MCF 10A (cell line): ENCODE results near the gene APOL1. TPM values are rescaled to one million over a fixed set of nuclear protein-coding genes. Genes with fewer than 3 reads are reported as not detected.

ENCODE experiments used
- BruUV-seq: library from RNA; stranded (reverse); fragments of 400-500 nt; replicated peaks from 2 replicates; lab custom pipeline; 2021; lab: Mats Ljungman, UMichigan
- CTCF ChIA-PET: fragments of 300-600 bp; sonication (Branson Sonifier 250); formaldehyde crosslinking; extraction: SDS; loops from one replicate; lab custom pipeline; 2021; ENCODE audit warnings: antibody characterized with exemption, inconsistent platforms; lab: Yijun Ruan, JAX
- POLR2A ChIA-PET: fragments of 300-600, 350-650 bp; sonication (Branson Sonifier 250); formaldehyde crosslinking; extraction: SDS; loops from one replicate; lab custom pipeline; 2020; ENCODE audit warnings: antibody characterized with exemption, inconsistent platforms; lab: Yijun Ruan, JAX
- DNase-seq: peaks from one replicate; pipeline ENCODE4 v3.0.0-alpha.2; 2018; ENCODE audit not compliant: unreplicated experiment
- H3K27ac Mint-ChIP-seq: one replicate; pipeline ENCODE4 v1.8.0; 2022; ENCODE audit warnings: mild to moderate bottlenecking, low read depth, mixed read lengths; ENCODE audit not compliant: unreplicated experiment
- H3K27me3 Mint-ChIP-seq: one replicate; pipeline ENCODE4 v1.8.0; 2022; ENCODE audit warnings: mixed read lengths; ENCODE audit not compliant: insufficient read depth, unreplicated experiment
- H3K36me3 Mint-ChIP-seq: one replicate; pipeline ENCODE4 v1.8.0; 2022; ENCODE audit warnings: mild to moderate bottlenecking, moderate library complexity, mixed read lengths; ENCODE audit not compliant: insufficient read depth, unreplicated experiment
- H3K4me1 Mint-ChIP-seq: one replicate; pipeline ENCODE4 v1.8.0; 2022; ENCODE audit warnings: mixed read lengths; ENCODE audit not compliant: insufficient read depth, unreplicated experiment
- H3K4me3 Mint-ChIP-seq: one replicate; pipeline ENCODE4 v1.8.0; 2022; ENCODE audit warnings: mild to moderate bottlenecking, moderate library complexity, mixed read lengths; ENCODE audit not compliant: unreplicated experiment
- H3K9me3 Mint-ChIP-seq: one replicate; pipeline ENCODE4 v1.8.0; 2022; ENCODE audit warnings: mixed read lengths; ENCODE audit not compliant: unreplicated experiment
- intact Hi-C: fragments of 100-400 bp; cut with micrococcal nuclease; formaldehyde crosslinking; loops from 2 replicates; pipeline ENCODE4 v1.14.1; 2022
- total RNA-seq: library from RNA; stranded (reverse); gene quantifications from 2 replicates; pipeline ENCODE4 v1.2.3, GENCODE V29; 2022
- TF ChIP-seq, protein P1 (sequence below): fragments of 200-600 bp; IDR thresholded peaks from one replicate; pipeline ENCODE4 v1.8.0; 2022; ENCODE audit warnings: antibody characterized with exemption, mild to moderate bottlenecking; ENCODE audit not compliant: unreplicated experiment

APOL1 gene
- total RNA-seq, 1 experiment from 2014 or later, result 0.14 TPM

DNA sequence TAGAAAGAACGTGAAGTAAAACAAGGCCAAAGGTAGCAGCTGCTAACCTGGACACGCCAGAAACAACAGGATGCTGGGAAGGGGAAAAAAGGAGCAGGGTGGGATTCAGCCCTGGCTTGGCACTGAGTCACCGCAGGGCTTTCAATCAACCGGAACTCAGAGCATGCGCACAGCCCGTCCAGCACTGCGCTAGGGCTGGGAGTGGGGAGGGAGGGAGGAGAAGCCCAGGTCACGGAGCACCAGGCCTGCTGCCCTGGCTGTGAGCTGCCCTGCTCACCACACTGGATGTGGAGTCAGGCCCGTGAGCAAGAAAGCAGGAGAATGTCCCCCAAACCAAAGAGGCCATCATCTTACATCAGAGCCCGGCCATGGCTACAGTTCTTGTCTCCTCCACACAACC, 51.5 kb downstream of the APOL1 start:
- Mint-ChIP-seq H3K4me3 (no peak overlapping the region), H3K9me3 (no peaks in the 10 kb centered on the region), H3K4me1 (peaks cover 7% of the 10 kb centered on the region), H3K27ac (no peak overlapping the region), H3K27me3 (no peaks in the 10 kb centered on the region), H3K36me3 (peaks cover 100% of the 10 kb centered on the region)
- ChIA-PET POLR2A (interaction anchor here (0.6 kb wide), 1 partner anchor 1288 kb away, joined by 3 read pairs; no protein-coding TSS in a partner anchor), CTCF (interaction anchor here (0.7 to 11.4 kb wide), 4 partner anchors 18 to 165 kb away, joined by 3 to 180 read pairs (median 6); no protein-coding TSS in a partner anchor)
- no peak for DNase-seq
- intact Hi-C loops, result no loop called here
- no TSS peak for BruUV-seq
- TF ChIP-seq, protein P1, sequence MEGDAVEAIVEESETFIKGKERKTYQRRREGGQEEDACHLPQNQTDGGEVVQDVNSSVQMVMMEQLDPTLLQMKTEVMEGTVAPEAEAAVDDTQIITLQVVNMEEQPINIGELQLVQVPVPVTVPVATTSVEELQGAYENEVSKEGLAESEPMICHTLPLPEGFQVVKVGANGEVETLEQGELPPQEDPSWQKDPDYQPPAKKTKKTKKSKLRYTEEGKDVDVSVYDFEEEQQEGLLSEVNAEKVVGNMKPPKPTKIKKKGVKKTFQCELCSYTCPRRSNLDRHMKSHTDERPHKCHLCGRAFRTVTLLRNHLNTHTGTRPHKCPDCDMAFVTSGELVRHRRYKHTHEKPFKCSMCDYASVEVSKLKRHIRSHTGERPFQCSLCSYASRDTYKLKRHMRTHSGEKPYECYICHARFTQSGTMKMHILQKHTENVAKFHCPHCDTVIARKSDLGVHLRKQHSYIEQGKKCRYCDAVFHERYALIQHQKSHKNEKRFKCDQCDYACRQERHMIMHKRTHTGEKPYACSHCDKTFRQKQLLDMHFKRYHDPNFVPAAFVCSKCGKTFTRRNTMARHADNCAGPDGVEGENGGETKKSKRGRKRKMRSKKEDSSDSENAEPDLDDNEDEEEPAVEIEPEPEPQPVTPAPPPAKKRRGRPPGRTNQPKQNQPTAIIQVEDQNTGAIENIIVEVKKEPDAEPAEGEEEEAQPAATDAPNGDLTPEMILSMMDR, result no peak

DNA sequence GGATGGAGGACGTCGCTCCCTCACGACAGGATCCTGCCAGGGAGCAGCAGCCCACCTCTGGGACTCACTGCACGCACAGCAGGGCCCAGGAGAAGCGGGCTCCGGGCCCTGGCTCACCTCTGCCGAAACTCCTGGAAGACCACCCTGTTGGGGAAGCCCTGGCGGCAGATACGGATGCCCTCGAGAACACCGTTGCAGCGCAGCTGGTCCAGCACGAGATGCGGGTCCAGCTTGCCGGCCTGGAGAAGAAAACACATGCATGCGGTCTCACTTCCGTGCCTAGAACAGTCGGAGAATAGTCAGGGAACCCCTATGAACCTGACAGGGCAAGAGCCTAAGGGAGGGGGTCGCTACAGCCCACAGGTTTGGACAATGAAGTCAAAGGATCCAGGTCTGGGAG, 52.9 kb downstream of the APOL1 start:
- no TSS peak for BruUV-seq
- TF ChIP-seq, protein P1, result no peak
- peaks cover 98% of the 10 kb centered on the region for H3K36me3 Mint-ChIP-seq
- ChIA-PET CTCF (interaction anchor here (1.4 to 2.6 kb wide), 2 partner anchors 9 to 19 kb away, joined by 5 to 7 read pairs; no protein-coding TSS in a partner anchor), POLR2A (no interaction called here)
- no peak for DNase-seq
- no peaks in the 10 kb centered on the region for H3K27me3 Mint-ChIP-seq
- H3K27ac Mint-ChIP-seq, result no peak overlapping the region
- H3K9me3 Mint-ChIP-seq, result no peaks in the 10 kb centered on the region
- no peak overlapping the region for H3K4me3 Mint-ChIP-seq
- peaks cover 7% of the 10 kb centered on the region for H3K4me1 Mint-ChIP-seq
- intact Hi-C loops, result no loop called here

DNA sequence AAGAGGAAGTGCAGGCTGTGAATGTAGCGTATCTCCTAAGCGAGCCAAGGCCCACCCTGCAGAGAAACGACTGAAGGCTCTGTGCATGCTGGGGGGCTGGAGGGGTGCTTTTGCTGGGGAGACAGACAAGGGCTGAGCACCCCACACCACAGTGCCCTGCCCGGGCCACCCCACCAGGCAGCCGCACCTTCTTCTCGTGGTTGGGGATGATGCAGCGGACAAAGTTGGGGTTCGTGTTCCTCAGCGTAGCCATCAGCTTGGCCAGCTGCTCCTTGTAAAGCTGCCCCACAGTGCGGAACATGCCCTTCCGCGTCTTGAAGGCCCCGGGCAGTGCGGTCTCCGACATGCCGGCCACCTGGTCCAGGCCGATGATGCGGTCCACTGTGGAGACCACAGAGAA, 53.3 kb downstream of the APOL1 start:
- intact Hi-C loops, result no loop called here
- POLR2A ChIA-PET, result interaction anchor here (1.0 kb wide), 1 partner anchor 80 kb away, joined by 3 read pairs; no protein-coding TSS in a partner anchor
- no TSS peak for BruUV-seq
- no peaks in the 10 kb centered on the region for H3K27me3 Mint-ChIP-seq
- H3K27ac Mint-ChIP-seq, result no peak overlapping the region
- CTCF ChIA-PET, result interaction anchor here (1.4 kb wide), 1 partner anchor 9 kb away, joined by 5 read pairs; no protein-coding TSS in a partner anchor
- H3K4me3 Mint-ChIP-seq, result no peak overlapping the region
- H3K9me3 Mint-ChIP-seq, result no peaks in the 10 kb centered on the region
- DNase-seq, result no peak
- TF ChIP-seq, protein P1, result no peak
- H3K4me1 Mint-ChIP-seq, result peaks cover 7% of the 10 kb centered on the region
- peaks cover 98% of the 10 kb centered on the region for H3K36me3 Mint-ChIP-seq

DNA sequence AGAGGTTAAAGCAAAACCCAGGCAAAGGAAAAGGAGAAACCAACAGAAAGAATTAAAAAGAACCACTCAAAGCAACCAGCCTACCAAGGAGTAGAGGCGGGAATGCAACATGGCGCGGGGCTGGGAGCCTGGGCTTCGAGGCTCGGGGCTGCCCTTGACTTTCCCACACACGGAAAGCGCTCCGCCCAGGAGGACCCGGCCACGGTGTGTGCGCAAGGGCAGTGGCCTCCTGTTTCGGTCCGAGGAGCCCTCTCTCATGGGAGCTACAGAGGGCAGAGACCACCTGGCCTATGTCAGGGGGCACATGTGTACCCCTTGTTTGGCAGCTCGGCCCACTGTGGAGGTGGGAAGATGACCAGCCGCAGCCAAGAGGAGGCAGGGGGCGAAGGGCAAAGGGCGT, 55.9 kb downstream of the APOL1 start:
- no TSS peak for BruUV-seq
- intact Hi-C loops, result no loop called here
- Mint-ChIP-seq H3K4me3 (no peak overlapping the region), H3K27ac (peak overlapping the region; percentile 18), H3K36me3 (peaks cover 98% of the 10 kb centered on the region), H3K4me1 (peaks cover 6% of the 10 kb centered on the region), H3K9me3 (no peaks in the 10 kb centered on the region), H3K27me3 (no peaks in the 10 kb centered on the region)
- CTCF ChIA-PET, result interaction anchor here (0.7 to 1.1 kb wide), 3 partner anchors 8 to 24 kb away, joined by 3 to 4 read pairs (median 3); no protein-coding TSS in a partner anchor
- DNase-seq, result no peak
- TF ChIP-seq, protein P1, result no peak
- POLR2A ChIA-PET, result no interaction called here
